Astrocyte (in vitro differentiated cells and primary cell): ENCODE data around the gene ZFYVE19. TPM values are rescaled to one million over a fixed set of nuclear protein-coding genes. Genes with fewer than 3 reads are reported as not detected.

Source experiments
- DNase-seq: peaks from one replicate; pipeline ENCODE4 v3.0.0-alpha.2; 2010; ENCODE audit warnings: low read depth
- FAIRE-seq: peaks from 2 replicates; lab custom pipeline; 2011; peaks lifted over from hg19 to GRCh38; lab: Jason Lieb, UNC
- H2AFZ ChIP-seq: 2 replicates; pipeline ENCODE4 v1.6.0; 2012; ENCODE audit warnings: low read depth, low read length, inconsistent platforms
- H3K27ac ChIP-seq: 2 replicates; pipeline ENCODE4 v1.5.1; 2011; ENCODE audit warnings: low read depth, low read length, inconsistent platforms
- H3K27me3 ChIP-seq: 2 replicates; pipeline ENCODE4 v1.6.0; 2011; ENCODE audit warnings: low read length, inconsistent platforms; ENCODE audit not compliant: insufficient read depth
- H3K36me3 ChIP-seq: 2 replicates; pipeline ENCODE4 v1.5.1; 2011; ENCODE audit warnings: low read length, inconsistent platforms; ENCODE audit not compliant: insufficient read depth
- H3K4me1 ChIP-seq: 2 replicates; pipeline ENCODE4 v1.5.1; 2011; ENCODE audit warnings: low read length, inconsistent platforms; ENCODE audit not compliant: insufficient read depth
- H3K4me2 ChIP-seq: 2 replicates; pipeline ENCODE4 v1.6.0; 2012; ENCODE audit warnings: low read length, inconsistent platforms
- H3K4me3 ChIP-seq: 2 replicates; pipeline ENCODE4 v1.5.1; 2011; ENCODE audit warnings: low read depth, mild to moderate bottlenecking, low read length, inconsistent platforms; ENCODE audit not compliant: insufficient read depth
- H3K79me2 ChIP-seq: 2 replicates; pipeline ENCODE4 v1.6.0; 2012; ENCODE audit warnings: mild to moderate bottlenecking, low read length, inconsistent platforms; ENCODE audit not compliant: insufficient read depth
- H3K9ac ChIP-seq: 2 replicates; pipeline ENCODE4 v1.6.0; 2012; ENCODE audit warnings: mild to moderate bottlenecking, low read length, inconsistent platforms
- H3K9me3 ChIP-seq: 2 replicates; pipeline ENCODE4 v1.5.1; 2012; ENCODE audit warnings: low read depth, mild to moderate bottlenecking, low read length, inconsistent platforms; ENCODE audit not compliant: insufficient read depth
- H4K20me1 ChIP-seq: 2 replicates; pipeline ENCODE4 v1.6.0; 2012; ENCODE audit warnings: low read length, inconsistent platforms; ENCODE audit not compliant: insufficient read depth
- H3K27ac Mint-ChIP-seq: one replicate; pipeline ENCODE4 v1.8.0; 2021; ENCODE audit warnings: mild to moderate bottlenecking, mixed read lengths; ENCODE audit not compliant: unreplicated experiment
- H3K27me3 Mint-ChIP-seq: one replicate; pipeline ENCODE4 v1.8.0; 2021; ENCODE audit warnings: low read depth, mixed read lengths; ENCODE audit not compliant: unreplicated experiment
- H3K36me3 Mint-ChIP-seq: one replicate; pipeline ENCODE4 v1.8.0; 2021; ENCODE audit warnings: low read depth, mixed read lengths; ENCODE audit not compliant: unreplicated experiment
- H3K4me1 Mint-ChIP-seq: one replicate; pipeline ENCODE4 v1.8.0; 2021; ENCODE audit warnings: low read depth, mixed read lengths; ENCODE audit not compliant: unreplicated experiment
- H3K4me3 Mint-ChIP-seq: one replicate; pipeline ENCODE4 v1.8.0; 2021; ENCODE audit warnings: mild to moderate bottlenecking, moderate library complexity, mixed read lengths; ENCODE audit not compliant: unreplicated experiment
- H3K9me3 Mint-ChIP-seq: one replicate; pipeline ENCODE4 v1.8.0; 2021; ENCODE audit warnings: mild to moderate bottlenecking, mixed read lengths; ENCODE audit not compliant: unreplicated experiment
- EZH2 ChIP-seq: IDR thresholded peaks from 2 replicates; pipeline ENCODE4 v1.6.1; 2012; ENCODE audit warnings: mild to moderate bottlenecking, low read length, inconsistent platforms; ENCODE audit not compliant: insufficient read depth
- total RNA-seq: library from RNA; stranded (reverse); gene quantifications from 2 replicates; pipeline ENCODE4 v1.2.1, GENCODE V29; 2021
- TF ChIP-seq, protein P1 (sequence below): IDR thresholded peaks from 2 replicates; pipeline ENCODE4 v1.5.1; 2011; ENCODE audit warnings: low read depth, mild to moderate bottlenecking, inconsistent platforms, low read length, moderate library complexity; ENCODE audit not compliant: insufficient read depth

Gene ZFYVE19
- total RNA-seq, 1 donor from 2014 or later: 13.0 TPM

DNA sequence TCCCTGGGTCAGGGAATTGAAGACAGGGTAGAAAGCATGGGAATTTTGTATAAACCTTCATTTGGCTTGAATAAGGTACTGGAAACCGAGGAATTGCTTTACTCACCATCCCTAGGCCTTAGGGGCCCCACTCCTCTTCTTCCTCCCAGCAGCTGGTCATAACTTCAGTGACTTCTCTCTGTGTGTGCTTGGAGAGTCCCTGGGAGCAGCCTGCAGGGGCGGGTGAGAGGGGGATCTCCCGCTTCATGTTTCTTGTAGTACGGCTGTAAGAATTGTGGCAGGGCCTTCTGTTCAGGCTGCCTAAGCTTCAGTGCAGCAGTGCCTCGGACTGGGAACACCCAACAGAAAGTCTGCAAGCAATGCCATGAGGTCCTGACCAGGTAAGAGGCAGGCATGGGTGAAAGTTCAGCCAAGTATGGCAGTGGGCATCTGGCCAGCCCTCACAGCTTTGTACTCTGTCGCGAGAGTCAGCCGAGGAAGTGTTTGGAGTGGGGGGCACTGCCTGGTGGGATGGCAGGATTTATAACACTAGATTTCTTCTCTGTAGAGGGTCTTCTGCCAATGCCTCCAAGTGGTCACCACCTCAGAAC, 2.1 kb downstream of the ZFYVE19 start:
- FAIRE-seq (no peak), DNase-seq (no peak)
- H2AFZ ChIP-seq: no peak overlapping the region
- Mint-ChIP-seq H3K4me3 (peak overlapping the region; percentile 40), H3K9me3 (no peaks in the 10 kb centered on the region), H3K27ac (peak overlapping the region; percentile 18), H3K36me3 (peaks cover 10% of the 10 kb centered on the region), H3K4me1 (peaks cover 8% of the 10 kb centered on the region), H3K27me3 (no peaks in the 10 kb centered on the region)
- H3K4me3 ChIP-seq: no peak overlapping the region
- H3K9me3 ChIP-seq: no peaks in the 10 kb centered on the region
- H3K9ac ChIP-seq: no peak overlapping the region
- no peaks in the 10 kb centered on the region for H3K27me3 ChIP-seq
- H3K36me3 ChIP-seq: peaks cover 4% of the 10 kb centered on the region
- H3K79me2 ChIP-seq: peaks cover 33% of the 10 kb centered on the region
- H4K20me1 ChIP-seq: no peaks in the 10 kb centered on the region
- TF ChIP-seq EZH2: no peak
- TF ChIP-seq, protein P1, sequence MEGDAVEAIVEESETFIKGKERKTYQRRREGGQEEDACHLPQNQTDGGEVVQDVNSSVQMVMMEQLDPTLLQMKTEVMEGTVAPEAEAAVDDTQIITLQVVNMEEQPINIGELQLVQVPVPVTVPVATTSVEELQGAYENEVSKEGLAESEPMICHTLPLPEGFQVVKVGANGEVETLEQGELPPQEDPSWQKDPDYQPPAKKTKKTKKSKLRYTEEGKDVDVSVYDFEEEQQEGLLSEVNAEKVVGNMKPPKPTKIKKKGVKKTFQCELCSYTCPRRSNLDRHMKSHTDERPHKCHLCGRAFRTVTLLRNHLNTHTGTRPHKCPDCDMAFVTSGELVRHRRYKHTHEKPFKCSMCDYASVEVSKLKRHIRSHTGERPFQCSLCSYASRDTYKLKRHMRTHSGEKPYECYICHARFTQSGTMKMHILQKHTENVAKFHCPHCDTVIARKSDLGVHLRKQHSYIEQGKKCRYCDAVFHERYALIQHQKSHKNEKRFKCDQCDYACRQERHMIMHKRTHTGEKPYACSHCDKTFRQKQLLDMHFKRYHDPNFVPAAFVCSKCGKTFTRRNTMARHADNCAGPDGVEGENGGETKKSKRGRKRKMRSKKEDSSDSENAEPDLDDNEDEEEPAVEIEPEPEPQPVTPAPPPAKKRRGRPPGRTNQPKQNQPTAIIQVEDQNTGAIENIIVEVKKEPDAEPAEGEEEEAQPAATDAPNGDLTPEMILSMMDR: no peak
- H3K4me2 ChIP-seq: peak overlapping the region; percentile 88
- peaks cover 14% of the 10 kb centered on the region for H3K4me1 ChIP-seq
- no peak overlapping the region for H3K27ac ChIP-seq

DNA sequence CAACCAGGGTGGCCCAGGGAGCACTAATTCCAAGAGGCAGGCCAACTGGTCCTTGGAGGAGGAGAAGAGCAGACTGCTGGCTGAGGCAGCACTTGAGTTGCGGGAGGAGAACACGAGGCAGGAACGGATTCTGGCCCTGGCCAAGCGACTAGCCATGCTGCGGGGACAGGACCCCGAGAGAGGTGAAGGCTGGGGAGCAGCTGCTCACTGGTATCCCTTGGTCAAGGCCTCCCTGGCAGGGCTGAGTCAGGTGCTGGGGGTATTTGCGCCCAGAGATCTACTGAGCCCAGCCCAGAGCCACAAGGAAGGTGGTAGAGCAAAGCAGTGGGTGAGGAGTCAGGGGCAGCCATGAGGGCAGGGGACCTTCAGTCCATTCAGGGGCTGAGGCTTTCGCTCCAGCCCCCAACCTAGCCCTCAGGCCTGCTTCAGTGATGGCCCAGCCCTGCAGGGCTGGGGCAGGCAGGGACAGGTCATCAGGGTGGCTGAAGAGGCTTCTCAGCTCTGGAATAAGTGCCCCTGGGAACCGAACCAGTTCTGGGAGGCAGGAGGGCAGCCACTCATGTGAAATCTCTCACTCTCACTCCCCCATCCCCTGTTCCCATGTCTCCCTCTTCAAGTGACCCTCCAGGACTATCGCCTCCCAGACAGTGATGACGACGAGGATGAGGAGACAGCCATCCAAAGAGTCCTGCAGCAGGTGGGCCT, 6.0 kb downstream of the ZFYVE19 start:
- no peaks in the 10 kb centered on the region for H3K27me3 ChIP-seq
- peaks cover 4% of the 10 kb centered on the region for H3K36me3 ChIP-seq
- no peak overlapping the region for H3K4me2 ChIP-seq
- no peak overlapping the region for H3K27ac Mint-ChIP-seq
- H3K27me3 Mint-ChIP-seq: no peaks in the 10 kb centered on the region
- H3K36me3 Mint-ChIP-seq: peaks cover 24% of the 10 kb centered on the region
- H2AFZ ChIP-seq: no peak overlapping the region
- peaks cover 10% of the 10 kb centered on the region for H3K4me1 Mint-ChIP-seq
- H3K9me3 Mint-ChIP-seq: no peaks in the 10 kb centered on the region
- H3K4me3 Mint-ChIP-seq: no peak overlapping the region
- FAIRE-seq (no peak), DNase-seq (no peak)
- no peaks in the 10 kb centered on the region for H3K9me3 ChIP-seq
- no peak overlapping the region for H3K4me3 ChIP-seq
- H3K4me1 ChIP-seq: peaks cover 7% of the 10 kb centered on the region
- no peak overlapping the region for H3K9ac ChIP-seq
- no peaks in the 10 kb centered on the region for H4K20me1 ChIP-seq
- no peak for TF ChIP-seq EZH2
- TF ChIP-seq, protein P1: no peak
- no peak overlapping the region for H3K27ac ChIP-seq
- peaks cover 11% of the 10 kb centered on the region for H3K79me2 ChIP-seq
